ENCODE measurements around the gene EFCAB6.

EFCAB6 gene

DNA sequence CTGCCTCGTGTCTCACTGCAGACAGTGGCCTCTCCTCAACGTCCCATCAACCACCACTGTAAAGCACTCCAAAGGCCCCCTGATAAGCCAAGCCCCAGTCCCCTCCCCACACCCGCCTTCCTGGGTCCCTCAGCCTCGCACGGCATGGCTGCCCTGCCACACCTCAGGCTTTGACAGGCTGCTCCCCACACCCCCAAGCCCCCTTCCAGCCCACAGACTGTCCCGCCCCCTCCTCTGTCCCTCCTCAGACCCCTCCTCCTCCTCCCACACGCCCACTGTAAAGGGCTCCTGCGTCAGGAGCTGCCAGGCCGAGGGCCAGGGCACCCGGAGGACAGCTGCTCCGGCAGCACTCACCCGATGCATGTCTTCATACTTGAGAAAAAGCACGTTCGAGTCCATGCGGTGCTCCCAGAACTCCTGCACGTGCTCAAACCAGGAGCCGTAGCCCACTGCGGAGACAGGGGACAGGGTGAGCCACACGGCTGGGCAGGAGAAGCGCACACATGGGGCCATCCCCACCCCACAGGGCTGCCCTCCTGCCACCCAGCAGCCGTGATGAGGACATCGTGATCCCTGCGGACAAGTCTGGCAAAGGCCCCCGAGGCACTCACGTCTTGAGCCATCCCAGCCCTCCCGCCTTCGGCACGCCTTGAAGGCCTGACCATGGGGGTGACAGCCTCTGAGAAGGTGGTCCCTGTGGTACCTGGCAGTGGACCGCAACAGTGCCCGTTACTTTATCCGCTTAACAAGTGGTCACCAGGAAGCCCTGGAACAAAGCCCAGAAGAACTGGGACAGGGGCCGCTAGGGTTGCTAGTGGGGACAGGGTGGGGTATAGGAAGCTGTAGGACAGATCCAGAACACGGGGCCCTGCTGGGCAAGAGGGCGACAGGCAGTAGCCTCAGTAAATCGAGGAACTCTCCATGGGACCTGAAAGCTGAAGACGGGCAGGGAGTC, 21.5 kb upstream of the EFCAB6 start:
- TF ChIP-seq JUND (IDR thresholded peaks at IDR 0.05; ENCODE audit: low read depth), result no peak
- in situ Hi-C loops (cut with HindIII; ENCODE audit: low pct_unique_long_range_greater_than_20kb, low sequenced_read_pairs), result no loop called here
- DNase-seq (ENCODE audit: low read depth in 1 of 2, low spot score in 1 of 2), result no peak

DNA sequence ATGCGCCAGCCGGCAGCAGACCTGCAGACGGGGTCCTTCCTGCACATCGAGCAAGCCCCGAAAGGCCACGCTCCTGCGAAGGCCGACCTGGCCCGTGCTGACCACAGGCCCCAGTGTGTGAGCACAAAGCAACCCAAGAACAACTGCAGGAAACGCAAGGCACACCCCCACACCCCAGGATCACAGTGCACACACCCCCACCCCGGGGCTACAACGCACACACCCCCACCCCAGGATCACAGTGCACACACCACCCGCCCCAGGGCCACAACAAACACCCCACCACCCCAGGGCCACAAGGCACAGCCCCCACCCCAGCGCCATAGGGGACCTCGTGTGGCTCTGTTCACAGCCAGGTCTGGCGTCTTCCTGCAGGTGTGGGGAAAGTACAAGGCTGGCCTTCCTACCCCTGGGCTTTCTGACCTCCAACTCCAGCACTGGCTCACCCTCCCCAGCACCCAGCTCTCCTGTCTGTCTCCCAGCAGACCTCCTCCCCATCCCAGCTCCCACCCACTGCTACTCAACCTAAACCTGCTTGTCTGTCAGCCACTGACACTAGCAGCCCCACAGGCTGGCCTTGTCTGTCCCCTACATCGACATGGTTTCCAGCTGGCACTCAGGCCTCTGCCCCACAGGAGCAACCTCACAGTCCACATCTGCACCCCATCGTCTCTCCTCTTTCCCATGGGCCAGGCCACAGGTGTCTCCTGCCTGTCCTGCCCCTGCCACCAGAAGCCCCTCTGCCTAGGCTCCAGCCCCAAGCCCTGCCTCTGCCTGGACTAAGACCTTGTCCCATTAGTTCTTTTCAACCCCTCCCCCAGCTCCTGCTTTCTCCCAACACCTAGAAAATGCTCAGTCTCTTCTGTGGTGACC, 20.5 kb upstream of the EFCAB6 start:
- DNase-seq (ENCODE audit: low read depth in 1 of 2, low spot score in 1 of 2), result no peak
- TF ChIP-seq JUND (IDR thresholded peaks at IDR 0.05; ENCODE audit: low read depth), result no peak
- in situ Hi-C loops (cut with HindIII; ENCODE audit: low pct_unique_long_range_greater_than_20kb, low sequenced_read_pairs), result no loop called here

DNA sequence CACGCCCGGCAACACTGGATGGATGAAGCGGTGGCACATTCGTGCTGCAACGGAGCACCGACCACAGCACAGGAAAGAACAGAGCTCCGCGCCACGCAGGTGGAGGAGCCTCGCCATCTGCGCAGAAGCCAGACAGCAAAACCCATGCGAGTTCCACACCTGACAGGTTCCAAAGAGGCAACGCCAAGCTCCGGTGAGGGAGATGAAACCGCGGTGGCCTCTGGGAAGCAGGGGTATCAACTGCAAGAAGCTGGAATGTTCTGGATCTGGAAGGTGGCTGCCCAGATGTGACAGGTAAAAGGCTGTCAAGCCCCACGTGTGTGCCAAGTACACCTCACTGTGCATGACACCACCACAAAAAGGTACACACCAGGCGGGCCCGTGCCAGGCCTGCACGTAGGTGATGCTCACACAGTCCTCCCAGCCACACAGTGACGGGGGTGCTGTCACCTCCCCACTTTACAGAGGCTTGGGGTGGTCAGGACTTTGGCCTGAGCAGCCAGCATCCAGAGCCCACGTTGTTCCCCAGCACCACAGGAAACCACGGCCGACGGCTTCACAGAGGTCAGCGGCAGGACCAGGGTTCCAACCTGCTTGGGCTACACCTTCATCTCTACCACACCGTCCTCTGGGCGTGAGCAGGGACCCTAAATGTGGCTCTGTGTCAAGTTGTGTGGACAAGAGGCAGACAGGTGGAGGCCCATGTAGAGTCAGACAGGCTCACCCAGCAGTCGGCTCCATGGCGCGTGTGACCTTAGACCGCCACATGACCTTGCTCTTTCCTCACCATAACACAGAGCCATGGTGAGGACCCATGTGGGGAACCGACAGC, 19.7 kb upstream of the EFCAB6 start:
- in situ Hi-C loops (cut with HindIII; ENCODE audit: low pct_unique_long_range_greater_than_20kb, low sequenced_read_pairs), result no loop called here
- TF ChIP-seq JUND (IDR thresholded peaks at IDR 0.05; ENCODE audit: low read depth), result no peak

DNA sequence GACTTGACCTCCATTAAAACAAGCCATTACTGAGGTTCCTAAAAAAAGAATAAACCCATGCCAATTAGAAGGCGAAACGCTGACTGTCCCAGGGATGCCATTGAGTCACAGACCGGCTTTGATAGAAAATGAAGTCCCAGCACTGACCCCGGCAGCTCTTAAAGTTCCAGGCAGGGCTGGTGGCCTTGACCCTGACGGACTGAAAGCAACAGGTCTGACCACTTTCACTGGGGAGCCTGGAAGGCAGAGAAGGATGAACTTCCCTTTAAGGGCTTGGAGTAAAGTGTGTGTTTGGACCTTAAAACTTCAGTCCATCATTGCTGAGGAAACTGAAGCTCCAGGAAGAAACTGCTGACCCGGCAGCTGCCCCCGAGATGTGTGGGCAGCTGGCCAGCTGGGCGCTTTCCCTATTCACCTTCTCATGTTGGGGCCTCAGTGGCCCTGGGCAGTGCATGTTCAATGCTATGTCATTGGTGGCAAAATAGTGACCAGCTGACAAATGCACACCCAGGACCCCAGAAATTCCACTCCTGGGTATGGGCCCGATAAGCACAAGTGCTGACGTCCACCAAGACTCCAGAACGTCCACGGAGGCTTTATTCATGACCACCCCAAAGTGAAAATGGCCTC, 18.9 kb upstream of the EFCAB6 start:
- TF ChIP-seq JUND (IDR thresholded peaks at IDR 0.05; ENCODE audit: low read depth), result no peak
- DNase-seq (ENCODE audit: low read depth in 1 of 2, low spot score in 1 of 2), result peak in 1 of 2 experiments; percentile 18
- in situ Hi-C loops (cut with HindIII; ENCODE audit: low pct_unique_long_range_greater_than_20kb, low sequenced_read_pairs), result no loop called here

More for the DNA sequence above, 19.7 kb upstream of the EFCAB6 start:
- DNase-seq (ENCODE audit: low read depth in 1 of 2, low spot score in 1 of 2), result no peak

DNA sequence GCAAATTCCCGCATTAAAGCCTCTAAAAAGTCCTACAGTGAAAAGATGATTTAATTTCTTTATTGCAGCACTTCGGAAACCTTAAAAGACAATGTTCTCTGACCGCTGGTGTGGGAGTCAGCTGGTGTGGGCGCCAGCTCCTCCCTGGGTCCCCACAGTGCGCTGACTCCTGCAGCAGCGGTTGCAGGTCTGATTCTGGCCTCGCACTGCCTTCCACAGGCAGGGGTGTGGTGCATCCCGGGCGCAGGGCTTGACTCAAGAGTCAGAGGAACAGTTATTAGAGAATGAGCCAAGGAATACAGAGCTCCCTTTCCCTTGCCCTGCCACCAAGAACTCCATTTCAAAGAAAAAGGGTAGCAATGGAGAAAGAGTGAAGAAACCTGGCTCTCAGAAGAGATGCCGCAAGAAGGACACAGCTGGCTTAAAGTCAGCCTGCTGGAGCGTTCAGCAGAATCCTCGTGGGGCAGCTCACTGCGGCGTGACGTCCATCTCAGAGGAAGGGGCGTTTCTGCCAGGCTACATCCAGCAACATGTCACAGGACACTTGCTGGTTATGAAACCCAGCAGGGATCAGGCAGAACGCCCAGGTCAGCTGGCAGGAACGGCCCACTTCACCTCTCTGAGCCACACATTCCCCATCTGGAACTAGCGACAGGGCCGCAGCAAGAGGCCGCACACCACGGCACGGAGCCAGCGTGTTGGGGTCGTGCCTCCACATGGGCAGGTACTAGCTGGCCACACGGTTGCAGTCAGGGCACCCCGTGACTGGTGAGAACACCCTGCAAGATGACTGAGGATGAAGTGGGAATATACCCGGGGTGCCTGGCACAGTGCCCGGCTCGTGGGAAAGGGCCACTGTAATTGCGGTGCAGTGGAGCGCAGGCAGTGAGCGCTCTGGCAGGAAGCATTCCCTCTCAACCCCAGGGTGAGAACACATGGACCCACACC, 18.1 kb upstream of the EFCAB6 start:
- no peak for TF ChIP-seq JUND (IDR thresholded peaks at IDR 0.05; ENCODE audit: low read depth)
- DNase-seq (ENCODE audit: low read depth in 1 of 2, low spot score in 1 of 2), result no peak
- in situ Hi-C loops (cut with HindIII; ENCODE audit: low pct_unique_long_range_greater_than_20kb, low sequenced_read_pairs), result no loop called here

DNA sequence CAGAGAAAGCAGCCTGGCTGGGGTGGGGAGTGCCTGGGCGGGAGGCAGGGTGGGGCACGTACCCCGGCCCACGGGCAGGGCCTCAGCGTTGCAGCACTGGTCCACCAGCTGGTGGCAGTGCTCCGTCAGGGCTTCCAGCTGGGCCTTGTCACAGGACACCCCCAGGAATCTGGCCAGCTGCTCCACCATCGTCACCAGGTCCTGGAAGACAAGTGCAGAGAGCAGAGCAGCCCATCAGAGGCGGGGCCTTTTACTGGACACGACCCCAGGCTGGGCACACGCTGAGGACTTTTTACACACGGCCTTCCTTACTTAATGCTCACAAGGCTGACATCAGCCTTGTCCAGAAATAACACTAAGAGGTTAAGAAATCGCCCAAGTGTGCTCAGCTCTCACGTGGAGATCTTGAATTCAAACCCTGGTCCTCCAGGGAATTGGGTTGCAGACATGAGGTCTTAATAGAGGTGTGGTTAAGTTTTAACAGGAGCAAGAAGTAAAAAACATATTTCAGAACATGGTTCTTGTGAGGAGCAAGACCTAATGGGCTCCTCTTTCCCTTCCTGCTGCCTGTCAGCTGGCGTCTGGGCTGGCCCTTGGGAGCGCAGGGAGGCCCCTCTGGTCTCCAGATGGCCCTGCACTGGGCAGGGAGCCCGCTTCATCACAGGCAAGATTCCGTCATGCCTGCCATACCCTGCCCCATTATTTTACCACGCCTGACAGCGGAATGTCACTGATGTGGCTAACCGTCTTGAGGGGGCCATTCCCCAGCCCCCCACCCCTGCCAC, 17.1 kb upstream of the EFCAB6 start:
- in situ Hi-C loops (cut with HindIII; ENCODE audit: low pct_unique_long_range_greater_than_20kb, low sequenced_read_pairs), result no loop called here
- no peak for TF ChIP-seq JUND (IDR thresholded peaks at IDR 0.05; ENCODE audit: low read depth)
- no peak for DNase-seq (ENCODE audit: low read depth in 1 of 2, low spot score in 1 of 2)

DNA sequence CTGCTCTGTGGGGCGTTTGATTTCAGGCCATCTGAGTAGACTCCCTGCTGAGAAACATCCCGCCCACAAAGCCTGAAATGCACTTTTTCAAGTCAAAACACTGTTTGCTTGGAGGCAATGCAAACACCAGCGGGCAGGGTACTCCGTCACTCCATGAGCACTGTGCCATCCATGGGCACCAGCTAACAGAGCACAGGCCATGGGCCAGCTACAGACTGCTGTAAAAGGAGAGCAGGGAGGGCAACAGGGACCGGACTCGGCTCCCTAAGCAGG, 16.6 kb upstream of the EFCAB6 start:
- TF ChIP-seq JUND (IDR thresholded peaks at IDR 0.05; ENCODE audit: low read depth), result no peak
- no peak for DNase-seq (ENCODE audit: low read depth in 1 of 2, low spot score in 1 of 2)
- in situ Hi-C loops (cut with HindIII; ENCODE audit: low pct_unique_long_range_greater_than_20kb, low sequenced_read_pairs), result no loop called here

DNA sequence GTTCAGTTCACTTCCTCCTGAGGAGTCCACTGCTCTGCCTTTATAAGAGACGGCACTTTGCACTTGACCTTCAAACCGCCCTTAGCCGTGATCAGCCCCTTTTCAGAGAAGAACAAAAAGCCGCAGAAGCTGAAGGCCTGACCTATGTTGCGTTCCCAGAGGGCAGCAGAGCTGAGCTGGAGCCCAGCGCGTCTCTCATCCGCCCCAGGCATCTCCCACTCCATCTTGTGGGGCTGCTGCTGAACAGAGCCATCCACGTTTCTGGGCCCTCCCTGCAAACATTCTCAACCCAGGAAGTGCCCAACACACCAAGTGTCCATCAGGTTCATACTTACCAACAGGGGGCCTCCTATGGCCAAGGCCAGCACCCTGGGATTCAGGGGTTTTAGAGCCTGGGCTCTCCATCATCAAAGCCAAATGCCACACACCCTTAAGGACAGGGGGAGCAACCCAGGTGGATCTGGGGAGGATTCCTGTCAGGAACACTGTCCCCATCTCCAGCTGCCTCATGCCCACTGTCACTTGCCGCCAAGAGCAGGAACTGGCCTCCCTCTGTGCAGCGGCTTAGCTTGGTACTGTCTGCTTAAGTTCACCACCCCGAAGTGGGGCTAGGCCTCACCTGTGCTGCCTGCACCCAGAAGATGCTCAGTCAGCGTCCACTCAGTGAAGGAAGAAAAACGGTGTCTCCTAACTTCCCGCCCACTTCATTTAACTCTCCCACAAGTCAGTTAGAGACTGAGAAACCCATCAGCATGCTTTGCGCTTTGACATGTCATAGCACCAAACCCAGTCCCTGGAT, 16.0 kb upstream of the EFCAB6 start:
- DNase-seq (ENCODE audit: low read depth in 1 of 2, low spot score in 1 of 2), result no peak
- no peak for TF ChIP-seq JUND (IDR thresholded peaks at IDR 0.05; ENCODE audit: low read depth)
- in situ Hi-C loops (cut with HindIII; ENCODE audit: low pct_unique_long_range_greater_than_20kb, low sequenced_read_pairs), result no loop called here

DNA sequence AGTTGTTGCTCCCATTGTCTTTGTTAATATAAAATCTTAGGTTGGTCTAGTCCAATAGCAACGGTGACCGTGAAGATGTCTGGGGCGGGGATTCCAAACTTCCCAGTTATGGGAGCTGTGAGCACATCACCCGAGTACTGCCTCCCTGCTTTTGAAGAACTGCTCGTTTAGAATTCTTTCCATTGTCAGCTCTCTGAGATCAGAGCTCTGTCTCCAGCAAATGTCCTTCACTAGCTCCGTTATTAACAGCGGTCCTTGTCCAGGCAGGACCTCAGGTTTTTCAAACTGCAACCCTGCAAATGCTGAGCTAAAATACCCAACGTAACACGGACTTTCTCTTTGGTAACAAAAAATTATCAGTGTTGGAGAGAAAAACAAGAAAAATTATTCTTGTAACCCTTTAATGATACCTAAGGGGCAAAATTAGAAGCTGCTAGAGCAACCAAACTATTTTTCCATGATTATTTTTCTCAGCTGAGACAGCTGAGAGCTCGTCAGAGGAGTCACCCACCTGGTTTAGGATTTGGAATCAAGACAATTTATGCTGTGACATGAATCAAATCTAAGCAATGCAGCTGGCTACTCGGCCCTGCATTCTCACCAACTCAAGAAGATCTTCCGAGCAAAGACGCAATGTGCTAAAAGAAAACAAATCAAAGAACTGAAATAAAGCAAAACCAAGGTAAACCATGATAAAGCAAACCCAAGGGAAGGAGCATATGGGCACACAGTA, 15.1 kb upstream of the EFCAB6 start:
- DNase-seq (ENCODE audit: low read depth in 1 of 2, low spot score in 1 of 2), result no peak
- TF ChIP-seq JUND (IDR thresholded peaks at IDR 0.05; ENCODE audit: low read depth), result no peak
- in situ Hi-C loops (cut with HindIII; ENCODE audit: low pct_unique_long_range_greater_than_20kb, low sequenced_read_pairs), result no loop called here

Data from T47D (cell line).